Stimulated activated CD4-positive, alpha-beta T cell treated with anti-CD3 and anti-CD28 coated beads, Interleukin-1b, Interleukin-23, amount 100 ng/mL, for 24 hours (primary cell): ENCODE results near the gene DCDC1.

ENCODE experiments used
- DNase-seq, 4 experiments: peaks; one replicate each; pipeline ENCODE4 v3.0.0-alpha.2; 2020; ENCODE audit warnings: low read depth in 4 of 4, low spot score in 1 of 4

The DCDC1 gene

DNA sequence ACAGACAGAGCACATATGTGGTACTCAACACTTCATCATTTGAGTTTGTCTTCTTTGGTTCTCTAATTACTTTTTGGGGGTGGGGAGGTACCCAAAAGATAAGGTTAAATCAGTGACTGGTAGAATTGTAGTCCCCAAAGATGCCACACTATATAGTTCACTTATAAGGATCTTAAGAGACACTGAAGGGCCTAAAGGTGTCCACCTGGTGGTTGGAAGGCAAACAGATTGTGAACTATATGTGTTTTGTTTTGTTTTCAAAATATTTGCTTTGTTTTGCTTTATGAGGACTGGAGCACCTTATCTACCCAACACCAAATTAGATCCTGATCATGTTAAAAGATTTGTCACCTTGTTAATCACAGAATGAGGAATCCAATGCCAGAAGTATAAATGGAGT lies 136.1 kb downstream of the DCDC1 start:
- DNase-seq: no peak

DNA sequence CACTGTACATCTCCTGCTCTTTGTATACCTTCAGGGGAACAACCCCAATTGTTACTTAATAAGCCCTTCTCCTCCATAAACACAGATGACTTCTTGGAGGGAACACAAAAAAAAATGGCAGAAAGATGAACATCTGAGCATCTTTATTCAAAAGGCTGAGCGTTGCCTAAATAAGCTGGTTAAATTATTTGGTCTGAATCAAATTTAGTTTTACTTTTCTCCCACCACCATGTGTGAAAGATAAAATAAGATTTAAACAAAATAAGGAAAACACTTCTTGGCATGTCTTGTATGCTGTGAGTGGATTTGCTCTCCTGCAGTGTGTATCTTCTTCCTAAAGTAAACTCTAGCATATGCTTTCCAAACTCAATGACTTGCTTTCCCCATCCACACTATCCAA lies 137.9 kb downstream of the DCDC1 start:
- no peak for DNase-seq

DNA sequence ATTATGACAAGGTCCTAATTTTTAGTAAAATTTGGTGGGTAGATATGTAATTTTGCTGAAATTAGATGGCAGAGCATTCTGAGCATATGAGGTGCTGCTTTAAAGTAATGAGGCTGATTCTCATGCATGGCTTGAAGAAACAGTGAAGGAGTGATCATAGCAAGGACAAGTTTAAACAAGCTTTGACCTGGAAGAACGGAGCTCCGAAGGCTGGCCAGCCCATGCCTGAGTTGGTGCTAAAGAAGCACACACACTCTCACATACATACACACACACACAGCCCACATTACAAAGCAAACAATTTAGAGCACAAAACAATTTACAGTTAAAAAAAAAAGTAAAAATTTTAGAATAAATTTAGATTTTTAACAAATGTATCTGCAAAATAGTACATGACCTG lies 150.7 kb downstream of the DCDC1 start:
- no peak for DNase-seq

DNA sequence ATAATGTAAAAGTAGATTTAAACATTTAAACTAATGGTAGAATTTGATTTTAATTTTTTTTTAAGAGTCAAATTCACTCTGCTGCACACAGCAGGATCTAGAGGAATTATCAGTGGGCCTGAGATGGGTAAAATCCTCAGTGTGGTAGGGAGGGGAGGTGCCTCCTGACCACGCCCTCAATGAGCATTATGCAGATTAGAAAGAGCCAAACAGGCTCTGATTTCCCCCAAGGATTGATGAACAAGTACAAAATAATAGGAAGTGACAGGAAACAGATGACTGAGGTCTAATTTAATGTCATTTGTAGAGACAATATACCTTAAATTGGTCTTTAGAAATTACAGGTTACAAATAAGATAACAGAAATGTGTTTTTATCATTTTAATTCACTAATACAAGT lies 155.2 kb downstream of the DCDC1 start:
- no peak for DNase-seq

DNA sequence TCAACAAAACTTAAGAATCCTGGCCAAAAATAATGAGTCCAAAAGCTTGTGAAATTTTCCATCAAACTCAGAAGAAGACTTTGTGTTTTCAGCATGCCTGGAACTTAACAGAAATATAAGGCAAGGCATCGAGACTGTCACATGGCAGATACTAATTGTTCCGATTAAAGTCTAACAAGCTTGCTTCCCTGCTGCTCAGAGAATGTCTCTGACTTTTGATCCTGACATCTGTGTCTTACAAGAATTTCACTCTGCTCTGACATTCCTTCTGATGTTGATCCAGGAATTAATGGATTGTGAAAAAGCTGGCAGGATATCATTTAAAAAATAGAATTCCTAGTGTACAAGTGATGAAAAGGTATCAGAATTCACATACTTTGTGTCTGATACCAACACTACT lies 170.2 kb downstream of the DCDC1 start:
- DNase-seq: no peak

DNA sequence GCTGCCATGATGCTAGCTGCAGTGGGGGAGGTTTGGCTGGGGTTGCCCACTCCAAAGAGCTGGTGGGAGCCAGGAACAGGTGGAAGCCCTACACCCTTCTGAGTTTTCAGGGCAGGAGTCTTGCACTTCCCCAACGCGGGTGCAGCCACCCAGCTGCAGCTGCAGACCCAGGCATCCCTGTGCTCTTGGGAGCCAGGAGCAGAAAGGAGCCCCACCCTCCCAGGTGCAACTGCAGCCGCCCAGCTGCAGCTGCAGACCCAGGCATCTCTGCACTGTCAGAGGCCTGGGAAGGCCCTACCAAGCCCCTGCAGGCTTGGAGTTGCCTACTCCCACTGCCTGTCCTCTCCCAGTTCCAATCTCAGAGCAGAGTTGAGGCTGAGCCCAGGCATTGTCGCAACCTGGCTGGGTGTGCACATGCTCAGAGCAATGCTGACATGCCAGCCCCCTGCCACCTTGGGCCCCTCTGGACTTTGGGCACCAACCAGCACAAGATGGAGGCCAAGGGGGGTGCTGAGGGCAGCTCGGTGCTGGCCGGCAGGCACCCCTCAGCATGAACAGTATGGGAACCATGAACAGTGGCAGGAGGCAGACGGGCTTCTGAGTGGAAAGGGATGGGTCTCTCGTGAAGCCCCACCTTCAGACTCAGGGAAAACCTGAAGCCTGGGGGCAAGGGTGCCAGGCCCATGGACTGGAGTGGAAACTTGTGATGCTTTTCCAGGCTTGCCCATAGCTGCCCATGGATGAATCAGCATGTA lies 195.4 kb downstream of the DCDC1 start:
- no peak for DNase-seq

DNA sequence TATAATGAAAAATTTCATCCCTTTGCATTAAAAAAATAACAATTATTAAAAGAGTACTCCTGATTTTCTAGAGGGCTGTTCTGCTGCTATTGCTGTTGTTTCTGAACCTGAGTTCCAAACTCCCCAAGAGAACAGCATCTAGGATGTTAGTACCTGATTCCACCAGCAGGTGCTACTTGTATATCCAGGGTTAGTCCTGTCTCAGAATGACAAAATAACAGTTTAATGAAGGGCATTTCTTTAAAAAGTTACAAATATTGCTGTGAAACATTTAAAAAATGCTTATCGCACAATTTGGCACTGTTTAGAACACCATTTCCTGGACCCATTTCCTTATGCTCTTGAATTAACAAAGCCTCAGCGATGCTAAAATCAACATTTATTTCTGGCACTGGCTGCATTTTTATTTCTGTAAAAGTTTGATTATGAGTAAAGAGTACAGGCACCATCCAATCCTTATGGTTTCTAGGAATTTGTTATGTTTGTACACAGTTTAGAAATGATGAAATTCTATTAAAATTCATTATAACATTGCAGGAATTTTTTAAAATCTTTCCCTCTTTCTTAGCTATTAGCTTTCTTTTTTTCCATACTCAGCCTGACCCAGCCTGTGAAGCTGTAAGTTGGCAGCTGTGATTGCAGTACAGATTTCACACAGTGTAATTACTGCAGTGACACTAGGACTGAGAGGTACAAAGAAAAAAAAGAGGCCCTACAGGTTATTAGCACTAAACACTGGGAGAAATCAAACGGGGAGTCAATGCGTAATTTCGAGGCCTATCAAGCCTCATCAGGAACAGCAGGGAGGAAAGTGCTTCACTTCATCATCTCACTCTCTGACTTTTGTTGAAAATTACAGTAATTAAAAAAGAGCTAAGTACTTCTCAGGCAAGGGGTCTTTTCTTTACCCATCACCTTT lies 208.8 kb downstream of the DCDC1 start:
- DNase-seq: no peak

DNA sequence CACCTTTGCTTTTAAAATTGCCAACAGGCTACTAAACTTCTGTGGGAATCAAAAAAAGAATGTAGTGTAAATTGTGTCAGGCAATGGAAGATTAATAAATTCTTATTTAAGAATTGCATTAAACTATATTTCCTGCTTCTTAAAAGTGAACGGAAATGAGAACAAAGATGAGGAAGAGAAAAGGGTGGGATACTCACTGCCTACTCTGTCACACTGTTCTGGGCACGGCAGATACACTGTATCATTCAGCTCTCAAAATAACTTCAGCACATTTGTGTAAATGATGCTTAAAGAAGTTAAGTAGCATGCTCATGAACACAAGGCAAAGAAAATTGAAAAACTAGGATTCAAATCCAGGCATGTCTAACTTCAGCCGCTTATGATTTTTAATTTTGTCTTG lies 218.7 kb downstream of the DCDC1 start:
- no peak for DNase-seq

DNA sequence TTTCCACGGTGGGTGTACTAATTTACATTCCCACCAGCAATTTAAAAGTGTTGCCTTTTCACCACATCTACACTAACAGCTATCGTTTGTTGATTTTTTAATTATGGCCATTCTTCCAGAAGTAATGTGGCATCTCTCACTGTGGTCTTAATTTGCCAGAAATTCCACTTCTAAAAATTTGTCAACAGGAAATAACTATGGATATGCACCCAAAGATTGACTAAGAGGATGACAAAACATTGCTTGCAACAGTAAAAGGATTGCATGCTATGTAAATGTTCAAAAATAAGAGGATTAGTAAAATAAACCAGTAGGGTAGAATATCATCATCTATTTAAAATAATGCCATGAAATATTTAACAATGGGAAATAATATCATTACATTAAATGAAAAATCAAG lies 219.5 kb downstream of the DCDC1 start:
- DNase-seq: no peak

DNA sequence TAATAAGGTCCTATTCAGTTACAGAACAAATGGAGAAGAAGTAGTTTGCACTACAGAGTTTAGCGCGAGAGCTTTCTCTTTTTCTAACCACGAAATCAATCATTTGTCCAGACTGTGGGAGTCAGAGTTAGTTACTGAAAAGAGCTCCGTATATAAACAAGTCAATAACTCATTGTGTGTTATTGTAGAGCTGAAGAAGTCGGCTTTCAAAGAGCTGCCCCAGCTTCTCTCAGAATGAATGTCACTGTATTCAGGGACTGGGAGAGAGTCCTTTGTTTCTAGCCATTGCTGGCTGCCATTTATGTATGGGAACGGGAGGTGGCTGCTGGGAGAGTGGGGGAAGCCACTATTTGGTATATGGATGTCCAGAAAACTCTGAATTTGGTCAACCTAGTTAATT lies 227.8 kb downstream of the DCDC1 start:
- no peak for DNase-seq

DNA sequence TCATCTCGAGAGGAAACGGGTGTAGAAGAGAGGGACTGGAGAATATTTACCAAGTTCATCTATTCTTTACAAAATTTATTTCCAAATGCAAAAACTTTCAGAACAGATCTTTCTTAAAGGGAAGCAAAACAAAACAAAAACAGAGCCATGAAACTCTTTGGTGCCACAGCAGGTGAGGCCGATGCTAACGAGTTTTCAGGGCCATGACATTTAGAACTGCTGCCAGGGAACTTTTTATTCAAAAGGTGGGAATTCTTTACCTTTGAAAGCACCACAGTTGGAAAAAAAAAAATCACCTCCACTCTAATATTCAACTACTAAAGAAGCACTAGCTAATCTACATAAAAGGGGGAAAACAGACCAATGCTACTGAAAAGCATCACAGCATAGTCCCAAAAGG lies 230.1 kb downstream of the DCDC1 start:
- DNase-seq: no peak

DNA sequence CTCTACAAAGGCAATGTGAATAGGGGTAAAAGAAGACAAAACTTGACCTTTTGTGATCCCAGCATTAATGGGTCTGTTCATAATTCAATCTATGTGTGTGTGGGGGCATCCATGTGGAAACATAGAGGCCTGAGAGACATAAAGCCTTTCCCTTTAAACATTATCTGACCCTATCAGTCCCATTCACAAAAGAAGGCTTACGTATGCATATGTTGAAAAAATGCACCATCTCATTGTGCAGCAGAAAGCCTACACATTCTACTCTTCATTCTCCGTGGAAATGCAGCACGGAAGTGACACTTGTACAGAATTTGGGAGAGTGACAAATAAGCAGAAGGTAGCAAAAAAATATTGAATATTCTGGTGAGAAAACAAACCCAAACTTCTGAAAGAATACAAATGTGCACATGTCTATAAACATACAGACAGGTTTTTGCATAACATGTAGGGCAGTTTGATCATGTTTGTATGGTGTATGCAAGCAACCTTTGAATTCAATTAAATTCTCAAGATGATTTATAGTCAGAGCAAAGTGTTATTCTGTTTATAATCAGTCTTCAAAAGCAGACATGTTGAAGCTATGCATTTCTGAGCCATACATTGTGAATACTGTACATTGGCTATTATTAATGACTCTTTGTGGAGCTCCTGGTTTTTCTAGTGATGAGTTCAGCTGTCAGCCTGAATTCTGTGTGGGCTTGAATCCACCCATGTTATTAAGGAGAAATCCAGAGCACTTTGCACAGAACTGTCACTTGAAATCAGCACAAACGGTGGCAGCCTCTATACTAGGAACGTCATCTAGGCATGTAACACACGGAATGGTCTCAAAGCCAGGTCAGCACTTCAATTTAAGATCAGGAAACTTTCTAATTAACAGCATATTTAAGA lies 236.8 kb downstream of the DCDC1 start:
- DNase-seq: no peak

DNA sequence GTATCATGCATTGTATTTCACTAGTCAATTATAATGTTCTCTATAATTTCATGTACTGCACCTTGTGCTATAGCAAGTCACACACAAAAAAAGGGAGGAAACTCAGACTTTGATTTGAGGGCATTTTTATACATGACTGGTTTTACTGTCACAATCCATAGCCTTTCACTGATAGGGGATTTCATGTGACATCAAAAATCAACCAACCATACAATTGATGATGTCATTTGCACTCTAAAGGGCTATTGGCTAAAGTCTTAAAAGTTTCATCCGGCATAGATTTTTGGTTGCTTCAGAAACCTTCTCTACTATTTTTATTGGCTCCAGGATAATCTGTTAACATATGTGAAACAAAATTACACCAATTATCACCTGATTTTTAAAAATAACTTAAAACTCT lies 237.8 kb downstream of the DCDC1 start:
- no peak for DNase-seq

DNA sequence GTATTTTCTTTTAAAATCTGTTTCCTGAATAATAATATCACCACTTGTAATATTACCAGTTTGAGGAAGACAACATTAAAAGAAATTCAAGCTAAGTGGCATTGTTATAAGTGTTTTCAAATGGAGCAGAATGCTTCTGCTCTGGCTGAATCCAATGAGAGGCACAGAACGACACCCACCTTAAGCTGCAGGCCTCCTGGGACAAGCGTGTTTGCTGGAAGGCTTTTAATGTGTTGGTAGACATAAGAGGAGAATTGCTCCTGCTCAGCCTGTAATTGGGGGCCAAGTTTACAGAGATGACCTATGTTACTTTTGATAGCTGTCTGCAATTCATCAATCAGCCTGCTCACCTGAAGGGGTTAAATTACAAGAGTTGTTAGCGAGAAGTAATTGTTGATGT lies 242.2 kb downstream of the DCDC1 start:
- no peak for DNase-seq

DNA sequence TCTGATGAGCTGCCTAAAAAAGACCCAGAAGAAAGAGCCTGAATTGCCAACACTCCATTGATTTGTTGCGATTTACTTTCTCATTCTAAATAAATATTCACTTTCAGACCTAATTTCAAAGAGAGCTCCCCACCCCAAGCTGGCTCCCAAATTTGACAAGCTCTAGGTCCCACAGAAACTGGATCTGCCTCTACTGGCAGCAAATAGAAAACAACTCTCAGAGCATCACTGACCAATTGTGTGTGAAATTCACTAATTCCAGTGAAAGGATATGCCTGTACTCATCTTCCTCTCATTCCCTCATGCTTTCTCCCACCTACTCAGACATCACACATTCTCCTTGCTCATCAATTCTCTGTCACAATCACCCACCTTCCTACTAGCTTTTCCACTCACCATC lies 249.1 kb downstream of the DCDC1 start:
- no peak for DNase-seq

DNA sequence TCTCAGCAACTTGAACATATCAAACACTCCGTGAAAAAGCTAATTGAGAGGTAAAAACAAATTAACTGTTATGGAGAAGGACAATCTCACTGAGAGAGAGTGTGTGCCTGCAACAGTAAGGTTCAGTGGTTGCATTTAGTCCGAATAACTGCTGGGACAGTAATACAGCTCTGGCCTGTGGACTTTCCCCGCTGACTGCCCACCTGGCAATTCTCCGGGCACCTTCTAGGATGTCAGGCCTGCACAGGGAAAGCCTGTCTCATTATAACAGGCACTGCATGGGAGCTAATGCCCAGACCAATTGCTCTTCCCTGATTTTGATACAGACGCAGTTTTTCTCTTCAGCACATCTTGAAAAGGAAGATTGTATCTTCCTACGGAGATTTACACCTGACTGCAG lies 251.0 kb downstream of the DCDC1 start:
- DNase-seq: no peak

DNA sequence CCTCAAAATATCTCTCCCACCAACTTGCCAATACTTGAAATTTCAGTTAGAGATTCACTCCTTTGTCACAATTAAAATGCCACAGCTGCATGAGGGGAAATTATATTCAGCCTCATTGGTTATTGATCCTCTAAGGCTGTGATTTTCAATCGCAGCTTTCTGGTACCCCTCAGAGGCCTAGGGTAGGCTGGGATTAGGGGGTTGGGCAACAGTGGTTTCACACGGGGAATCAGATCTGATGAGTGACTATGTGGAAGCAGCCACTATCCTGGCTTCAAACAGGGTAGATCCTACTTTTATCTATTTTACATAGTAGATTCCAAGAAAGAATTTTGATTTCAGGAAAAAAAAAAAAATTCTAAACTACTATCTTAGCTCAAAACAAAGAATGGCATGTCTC lies 252.5 kb downstream of the DCDC1 start:
- DNase-seq: no peak

DNA sequence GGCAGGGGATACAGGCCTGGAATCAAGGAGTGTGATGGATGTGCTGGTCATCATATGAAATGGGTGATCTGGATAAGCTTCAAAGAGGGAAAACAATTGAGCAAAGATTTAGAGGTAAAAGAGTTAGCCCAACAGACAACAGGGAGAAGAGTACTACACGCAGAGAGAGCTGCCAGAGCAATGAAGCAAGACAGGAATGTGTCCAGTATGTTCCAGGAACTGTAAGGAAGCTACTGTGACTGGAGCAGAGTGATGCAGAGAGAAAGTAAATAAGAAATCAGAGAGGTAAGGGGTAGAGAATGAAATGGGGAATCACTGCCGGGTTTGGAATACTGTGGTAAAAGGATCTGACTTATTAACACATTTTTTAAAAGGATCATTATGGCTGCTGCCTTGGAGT lies 255.1 kb downstream of the DCDC1 start:
- DNase-seq: no peak

DNA sequence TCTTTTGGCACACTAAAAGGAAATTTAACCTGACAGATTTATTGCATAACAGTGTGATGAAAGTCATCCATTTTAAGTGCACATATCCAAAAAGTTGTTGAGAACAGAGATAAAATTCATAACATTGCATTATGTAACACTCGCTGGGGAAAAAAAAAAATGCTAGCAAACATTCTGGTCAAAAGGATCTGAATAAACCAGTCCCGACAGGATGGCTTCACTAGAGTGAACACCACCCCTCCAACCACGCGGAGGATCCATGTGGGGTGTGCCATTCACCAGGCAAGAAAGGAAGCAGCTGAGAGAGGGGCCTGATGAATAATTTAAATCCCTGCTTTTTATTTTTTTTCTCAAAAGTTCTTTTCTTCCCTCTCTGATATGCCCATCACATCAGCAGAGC lies 258.7 kb downstream of the DCDC1 start:
- DNase-seq: no peak

DNA sequence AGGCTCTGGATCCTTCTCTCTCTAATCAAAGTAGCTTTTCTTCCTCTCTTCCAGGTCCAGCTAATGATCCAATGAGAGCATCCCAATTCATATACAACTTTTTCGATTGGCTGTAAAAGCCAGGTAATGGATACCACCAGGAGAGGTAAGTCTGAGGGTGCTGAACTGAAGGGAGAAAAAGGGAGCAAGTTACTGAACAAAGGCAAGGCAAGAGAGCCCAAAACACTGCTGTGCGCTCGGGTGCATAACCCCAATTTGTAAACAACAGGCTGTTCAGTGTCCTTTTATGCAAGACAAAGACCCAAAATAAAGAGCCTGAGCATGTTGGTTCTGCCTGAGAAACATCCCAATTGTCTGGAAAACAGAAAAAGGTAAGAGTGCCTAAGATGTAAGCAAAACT lies 260.1 kb downstream of the DCDC1 start:
- DNase-seq: no peak

DNA sequence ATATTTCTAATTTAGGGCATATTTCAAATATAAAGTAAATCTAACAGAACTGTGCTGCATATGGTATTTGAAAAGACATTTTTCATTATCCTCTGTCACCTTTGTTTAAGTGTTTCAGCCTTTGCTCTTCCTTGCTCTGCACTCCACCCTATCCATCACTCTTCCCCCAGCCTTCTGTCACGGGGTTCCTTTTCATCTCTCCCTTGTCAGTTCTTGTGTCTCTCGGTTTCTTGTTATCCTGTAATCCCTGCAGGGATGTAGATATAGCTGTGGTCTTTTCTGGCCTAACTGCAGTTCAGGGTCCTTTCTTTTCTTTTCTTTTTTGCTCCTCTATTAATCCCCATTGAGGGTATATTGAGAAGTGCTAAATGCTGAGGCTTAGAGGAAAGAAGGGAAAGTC lies 261.9 kb downstream of the DCDC1 start:
- DNase-seq: no peak
